H1 (cell line): ENCODE measurements around the gene KCNC2. TPM values are rescaled to one million over a fixed set of nuclear protein-coding genes. Genes with fewer than 3 reads are reported as not detected.

Experiments used
- CTCF ChIA-PET: fragments of 300-600 bp; sonication (Branson Sonifier 250); formaldehyde crosslinking; loops from one replicate; lab custom pipeline; 2021; ENCODE audit not compliant: partially characterized antibody; lab: Charles Lee
- POLR2A ChIA-PET: fragments of 300-600 bp; sonication (Branson Sonifier 250); formaldehyde crosslinking; loops from one replicate; lab custom pipeline; 2021; ENCODE audit warnings: inconsistent platforms; ENCODE audit not compliant: partially characterized antibody; lab: Charles Lee
- DNase-seq, 2 experiments: peaks; one replicate each; pipeline versions ENCODE4 v3.0.0 to v3.0.0-alpha.2; 2010 to 2022; ENCODE audit warnings: low spot score in 2 of 2, low read depth in 1 of 2, mixed read lengths in 1 of 2
- FAIRE-seq: peaks from 2 replicates; lab custom pipeline; 2011; peaks lifted over from hg19 to GRCh38; lab: Jason Lieb, UNC
- H2AFZ ChIP-seq: 2 replicates; pipeline ENCODE4 v1.8.1; 2012; ENCODE audit warnings: low read length, inconsistent platforms
- H2AK5ac ChIP-seq: 2 replicates; pipeline ENCODE4 v1.6.1; 2013; ENCODE audit warnings: low read depth, low read length
- H2BK120ac ChIP-seq: replicated peaks from 2 replicates; pipeline ENCODE3; 2013; ENCODE audit warnings: low read depth, low read length, inconsistent platforms
- H2BK12ac ChIP-seq: 2 replicates; pipeline ENCODE4 v1.6.1; 2013; ENCODE audit warnings: low read depth, low read length
- H2BK15ac ChIP-seq: 2 replicates; pipeline ENCODE4 v1.6.1; 2013; ENCODE audit warnings: low read length
- H2BK20ac ChIP-seq: 2 replicates; pipeline ENCODE4 v1.6.1; 2013; ENCODE audit warnings: low read length
- H2BK5ac ChIP-seq: 2 replicates; pipeline ENCODE4 v1.6.1; 2013; ENCODE audit warnings: low read depth, low read length
- H3K14ac ChIP-seq: 2 replicates; pipeline ENCODE4 v1.6.1; 2013; ENCODE audit warnings: inconsistent platforms; ENCODE audit not compliant: insufficient read length
- H3K18ac ChIP-seq: 2 replicates; pipeline ENCODE4 v1.6.1; 2013; ENCODE audit warnings: low read length; ENCODE audit errors: extremely low read depth
- H3K23ac ChIP-seq: 2 replicates; pipeline ENCODE4 v1.6.1; 2013; ENCODE audit warnings: inconsistent platforms; ENCODE audit not compliant: insufficient read length
- H3K23me2 ChIP-seq: 2 replicates; pipeline ENCODE4 v1.6.1; 2013; ENCODE audit warnings: low read depth, low read length
- H3K27ac ChIP-seq: 2 replicates; pipeline ENCODE4 v1.6.1; 2011; ENCODE audit warnings: low read depth, low read length, inconsistent platforms
- H3K27me3 ChIP-seq, 4 experiments: replicated peaks in 1 of 4; 1 replicate in 1 of 4; 2 replicates in 3 of 4; pipeline versions ENCODE4 v1.6.1 to v1.8.1; 2011 to 2013; ENCODE audit warnings: low read length in 3 of 4, mild to moderate bottlenecking in 3 of 4, inconsistent platforms in 2 of 4, mixed read lengths in 2 of 4, moderate library complexity in 1 of 4; ENCODE audit not compliant: control insufficient read depth in 3 of 4, insufficient read depth in 3 of 4; ENCODE audit errors: extremely low read depth in 1 of 4
- H3K36me3 ChIP-seq, 4 experiments: 2 replicates each; pipeline versions ENCODE4 v1.6.1 to v1.8.1; 2011 to 2013; ENCODE audit warnings: mild to moderate bottlenecking in 4 of 4, low read length in 3 of 4, moderate library complexity in 2 of 4, control low read depth in 1 of 4, inconsistent platforms in 1 of 4; ENCODE audit not compliant: insufficient read depth in 4 of 4, control insufficient read depth in 2 of 4
- H3K4ac ChIP-seq: replicated peaks from 2 replicates; pipeline ENCODE3; 2013; ENCODE audit warnings: low read length, low read depth, mixed read lengths, inconsistent platforms; ENCODE audit not compliant: insufficient read length
- H3K4me1 ChIP-seq, 4 experiments: replicated peaks in 1 of 4; 1 replicate in 1 of 4; 2 replicates in 3 of 4; pipeline versions ENCODE4 v1.6.1 to v1.8.1; 2011 to 2013; ENCODE audit warnings: low read length in 3 of 4, inconsistent platforms in 2 of 4, mixed read lengths in 1 of 4; ENCODE audit not compliant: insufficient read depth in 4 of 4, control insufficient read depth in 3 of 4
- H3K4me2 ChIP-seq, 2 experiments: 2 replicates each; pipeline versions ENCODE4 v1.6.1 to v1.8.1; 2011 to 2013; ENCODE audit warnings: low read depth in 2 of 2, low read length in 2 of 2, control low read depth in 1 of 2, inconsistent platforms in 1 of 2, mild to moderate bottlenecking in 1 of 2; ENCODE audit not compliant: insufficient read depth in 1 of 2
- H3K4me3 ChIP-seq, 4 experiments: fragments of 200-600, 300-600 bp in 1 of 4; sonication (generic), shearing (Covaris generic), sonication (Bioruptor Twin) in 1 of 4; 2 replicates each; pipeline versions ENCODE4 v1.5.1 to v1.8.1; 2011 to 2016; ENCODE audit warnings: low read length in 4 of 4, low read depth in 3 of 4, control low read depth in 2 of 4, inconsistent platforms in 2 of 4, mild to moderate bottlenecking in 2 of 4, mixed read lengths in 1 of 4, moderate library complexity in 1 of 4; ENCODE audit not compliant: insufficient read depth in 2 of 4; ENCODE audit errors: extremely low read depth in 1 of 4
- H3K56ac ChIP-seq: replicated peaks from 2 replicates; pipeline ENCODE3; 2013; ENCODE audit warnings: low read depth, mild to moderate bottlenecking, mixed read lengths, low read length, inconsistent platforms; ENCODE audit not compliant: insufficient read length
- H3K79me1 ChIP-seq: 2 replicates; pipeline ENCODE4 v1.6.1; 2013; ENCODE audit warnings: low read depth, low read length, control low read depth
- H3K79me2 ChIP-seq, 2 experiments: 2 replicates each; pipeline versions ENCODE4 v1.6.1 to v1.8.1; 2012 to 2013; ENCODE audit warnings: low read length in 2 of 2, mild to moderate bottlenecking in 2 of 2, inconsistent platforms in 1 of 2; ENCODE audit not compliant: insufficient read depth in 2 of 2, control insufficient read depth in 1 of 2
- H3K9ac ChIP-seq, 4 experiments: replicated peaks in 1 of 4; 1 replicate in 1 of 4; 2 replicates in 3 of 4; pipeline versions ENCODE4 v1.6.1 to v1.8.1; 2011 to 2013; ENCODE audit warnings: low read depth in 3 of 4, low read length in 3 of 4, control low read depth in 2 of 4, mild to moderate bottlenecking in 2 of 4, moderate library complexity in 2 of 4, inconsistent platforms in 1 of 4; ENCODE audit errors: extremely low read depth in 1 of 4
- H3K9me3 ChIP-seq, 2 experiments: 2 replicates each; pipeline versions ENCODE4 v1.6.1 to v1.8.1; 2012 to 2013; ENCODE audit warnings: mild to moderate bottlenecking in 2 of 2, moderate library complexity in 2 of 2, control low read depth in 1 of 2, inconsistent platforms in 1 of 2, low read depth in 1 of 2, low read length in 1 of 2, mixed read lengths in 1 of 2; ENCODE audit not compliant: insufficient read depth in 2 of 2
- H4K20me1 ChIP-seq, 2 experiments: replicated peaks in 1 of 2; 2 replicates each; pipeline versions ENCODE3 to v1.8.1; 2011 to 2013; ENCODE audit warnings: inconsistent platforms in 2 of 2, low read length in 2 of 2, mild to moderate bottlenecking in 1 of 2; ENCODE audit not compliant: insufficient read depth in 2 of 2, control insufficient read depth in 1 of 2
- H4K5ac ChIP-seq: 2 replicates; pipeline ENCODE4 v1.6.1; 2013; ENCODE audit warnings: low read length, low read depth, mixed read lengths, inconsistent platforms; ENCODE audit not compliant: insufficient read length
- H4K8ac ChIP-seq: 2 replicates; pipeline ENCODE4 v1.8.0; 2013; ENCODE audit warnings: mild to moderate bottlenecking, moderate library complexity, low read length, inconsistent platforms; ENCODE audit not compliant: insufficient read depth; ENCODE audit errors: extremely low read depth
- H4K91ac ChIP-seq: replicated peaks from 2 replicates; pipeline ENCODE3; 2013; ENCODE audit warnings: low read length, mixed read lengths, inconsistent platforms; ENCODE audit not compliant: insufficient read length
- BACH1 ChIP-seq: IDR thresholded peaks from 2 replicates; pipeline ENCODE4 v1.6.1; 2012; ENCODE audit warnings: low read length, improper control_type of control experiment
- BCL11A ChIP-seq, 2 experiments: IDR thresholded peaks; one replicate each; pipeline ENCODE4 v1.6.1; 2011; ENCODE audit warnings: low read depth in 2 of 2, low read length in 2 of 2, mild to moderate bottlenecking in 2 of 2
- CBX8 ChIP-seq: fragments of 300-800, 300-1000 bp; sonication (generic); IDR thresholded peaks from 2 replicates; pipeline ENCODE4 v1.7.1; 2016; ENCODE audit warnings: low read depth, low read length, borderline replicate concordance
- CHD2 ChIP-seq: IDR thresholded peaks from 2 replicates; pipeline ENCODE4 v1.6.1; 2012; ENCODE audit warnings: low read length, improper control_type of control experiment
- CTBP2 ChIP-seq: IDR thresholded peaks from 2 replicates; pipeline ENCODE4 v1.7.0; 2011; ENCODE audit warnings: borderline replicate concordance, mild to moderate bottlenecking, moderate library complexity, mixed read lengths, low read length; ENCODE audit not compliant: insufficient read depth, insufficient read length
- EZH2 ChIP-seq: fragments of 200-600 bp; sonication (generic); IDR thresholded peaks from 2 replicates; pipeline ENCODE4 v1.7.1; 2012; ENCODE audit warnings: low read depth, mild to moderate bottlenecking, moderate library complexity, low read length, inconsistent platforms; ENCODE audit not compliant: severe bottlenecking
- GTF2F1 ChIP-seq: IDR thresholded peaks from 2 replicates; pipeline ENCODE4 v1.6.1; 2012; ENCODE audit warnings: low read depth, low read length, improper control_type of control experiment, borderline replicate concordance
- JUND ChIP-seq: IDR thresholded peaks from 2 replicates; pipeline ENCODE4 v1.6.1; 2011; ENCODE audit warnings: mild to moderate bottlenecking, improper control_type of control experiment, low read length
- KDM4A ChIP-seq: IDR thresholded peaks from one replicate; pipeline ENCODE4 v1.7.1; 2012; ENCODE audit warnings: low read depth, mild to moderate bottlenecking, moderate library complexity, low read length, inconsistent platforms; ENCODE audit not compliant: severe bottlenecking
- NRF1 ChIP-seq: IDR thresholded peaks from 2 replicates; pipeline ENCODE4 v1.6.1; 2011; ENCODE audit warnings: mild to moderate bottlenecking, low read depth, low read length, improper control_type of control experiment
- RAD21 ChIP-seq, 2 experiments: IDR thresholded peaks in 1 of 2; conservative IDR thresholded peaks in 1 of 2; 2 replicates each; pipeline ENCODE4 v1.6.1; 2011; ENCODE audit warnings: low read depth in 2 of 2, low read length in 2 of 2, improper control_type of control experiment in 1 of 2, inconsistent platforms in 1 of 2, mild to moderate bottlenecking in 1 of 2, moderate library complexity in 1 of 2
- SIN3A ChIP-seq, 2 experiments: IDR thresholded peaks in 1 of 2; conservative IDR thresholded peaks in 1 of 2; 2 replicates each; pipeline ENCODE4 v1.6.1; 2011 to 2012; ENCODE audit warnings: low read length in 2 of 2, improper control_type of control experiment in 1 of 2, low read depth in 1 of 2, mild to moderate bottlenecking in 1 of 2
- SP1 ChIP-seq: IDR thresholded peaks from 2 replicates; pipeline ENCODE4 v1.6.1; 2011; ENCODE audit warnings: low read depth, low read length
- SP4 ChIP-seq: IDR thresholded peaks from 2 replicates; pipeline ENCODE4 v1.6.1; 2012; ENCODE audit warnings: low read length, inconsistent platforms
- TAF7 ChIP-seq: optimal IDR thresholded peaks from 2 replicates; pipeline ENCODE3; 2011; ENCODE audit warnings: low read depth, mild to moderate bottlenecking, inconsistent platforms, low read length, moderate library complexity, borderline replicate concordance
- YY1 ChIP-seq: IDR thresholded peaks from 2 replicates; pipeline ENCODE4 v1.6.1; 2011; ENCODE audit warnings: low read depth, mild to moderate bottlenecking, low read length
- polyA plus RNA-seq, 7 experiments: library from polyadenylated mRNA; depleted of rRNA in 3 of 7; stranded (reverse) in 5 of 7; unstranded in 2 of 7; fragments of >200 nt in 5 of 7; fragments of 200-250 nt in 2 of 7; gene quantifications; 1 replicate in 5 of 7; 2 replicates in 1 of 7; 4 replicates in 1 of 7; pipeline versions ENCODE4 v1.2.1 to v1.2.3, GENCODE V29; 2011 to 2013; ENCODE audit warnings: missing spikeins in 2 of 7, mixed read lengths in 2 of 7
- total RNA-seq: library from RNA; stranded (reverse); fragmentation: NEBNext Ultra II Directional; extraction: Animal tissue kit (Norgen Biotek cat#: 25700); gene quantifications from 2 replicates; pipeline ENCODE4 v1.2.1, GENCODE V29; 2021

KCNC2 gene
- total and polyA plus RNA-seq, 2 of the 8 experiments (the other 6 are each of a cell fraction or from before 2014, with no cell fraction given): 0.03 TPM; not detected in 1

- Histone ChIP-seq H3K27ac (no peak overlapping the region), H3K36me3 (no peaks in the 10 kb centered on the region), H2AFZ (no peak overlapping the region), H3K27me3 (no peaks in the 10 kb centered on the region), H4K91ac (no peak overlapping the region), H3K18ac (no peak overlapping the region), H4K5ac (no peak overlapping the region), H3K4ac (no peak overlapping the region), H3K4me3 (no peak overlapping the region), H3K23me2 (no peaks in the 10 kb centered on the region), H3K14ac (no peak overlapping the region), H3K23ac (no peak overlapping the region), H2BK5ac (no peak overlapping the region), H2BK15ac (no peak overlapping the region), H2BK120ac (no peak overlapping the region), H3K9ac (no peak overlapping the region), H4K20me1 (no peaks in the 10 kb centered on the region), H3K79me1 (no peaks in the 10 kb centered on the region), H4K8ac (no peak overlapping the region), H2AK5ac (no peak overlapping the region), H3K56ac (no peak overlapping the region), H2BK20ac (no peak overlapping the region), H3K4me2 (no peak overlapping the region), H3K9me3 (no peaks in the 10 kb centered on the region), H3K79me2 (no peaks in the 10 kb centered on the region), H3K4me1 (no peaks in the 10 kb centered on the region), H2BK12ac (no peak overlapping the region)
- DNase-seq (no peak), FAIRE-seq (no peak)
- POLR2A ChIA-PET: no interaction called here
- CTCF ChIA-PET: interaction anchor here (0.5 kb wide), 1 partner anchor 71 kb away, joined by 3 read pairs; no protein-coding TSS in a partner anchor
- TF ChIP-seq CBX8 (no peak), GTF2F1 (no peak), SP4 (no peak), JUND (no peak), TAF7 (no peak), YY1 (no peak), BCL11A (IDR thresholded peaks at IDR 0.05; ENCODE audit: low read depth in 2 of 2, low read length in 2 of 2) (no peak), SIN3A (conservative IDR thresholded peaks at IDR 0.05 in 1 of 2, IDR thresholded peaks at IDR 0.05 in 1 of 2; ENCODE audit: low read depth in 1 of 2, low read length in 2 of 2) (no peak), CTBP2 (no peak), RAD21 (IDR thresholded peaks at IDR 0.05 in 1 of 2, conservative IDR thresholded peaks at IDR 0.05 in 1 of 2; ENCODE audit: low read depth in 2 of 2, low read length in 2 of 2) (no peak), SP1 (no peak), EZH2 (no peak), CHD2 (no peak), NRF1 (no peak), BACH1 (no peak), KDM4A (no peak)
Measured at GRCh38 chr12:75137896-75138295, 71.7 kb downstream of the KCNC2 start.
